Measurements from ENCODE around the gene NKG7. TPM values are rescaled to one million over a fixed set of nuclear protein-coding genes. Genes with fewer than 3 reads are reported as not detected.

The NKG7 gene
- total RNA-seq, 1 donor, result not detected

- no peaks in the 10 kb centered on the region for H3K27me3 ChIP-seq (ENCODE audit: insufficient read depth, low read length)
- no peak overlapping the region for H2AFZ ChIP-seq (ENCODE audit: low read length)
- H3K4me1 ChIP-seq (ENCODE audit: insufficient read depth, low read length), result peaks cover 4% of the 10 kb centered on the region
- H3K79me2 ChIP-seq (ENCODE audit: insufficient read depth, low read length), result peaks cover 13% of the 10 kb centered on the region
- H3K9me3 ChIP-seq (ENCODE audit: low read depth, low read length), result no peaks in the 10 kb centered on the region
- H3K36me3 ChIP-seq (ENCODE audit: insufficient read depth, low read length), result peaks cover 36% of the 10 kb centered on the region
- no peak overlapping the region for H3K4me2 ChIP-seq (ENCODE audit: insufficient read depth, low read length)
- DNase-seq (ENCODE audit: insufficient read length, low spot score, missing footprints), result peak; percentile 26
- no peak for TF ChIP-seq CTCF (IDR thresholded peaks at IDR 0.05; ENCODE audit: extremely low read depth, low read depth, low read length)
- H3K27ac ChIP-seq (ENCODE audit: low read depth, low read length), result peak overlapping the region; percentile 75
- no peak overlapping the region for H3K4me3 ChIP-seq (ENCODE audit: insufficient read depth, low read length)
- H4K20me1 ChIP-seq (ENCODE audit: insufficient read depth, low read length), result peaks cover 9% of the 10 kb centered on the region
Observed at GRCh38 chr19:51351266-51351990, 21.0 kb downstream of the NKG7 start.

GRCh38 chr19:51347209-51347928 lies 25.1 kb downstream of the NKG7 start:
- Histone ChIP-seq H4K20me1 (ENCODE audit: insufficient read depth, low read length) (no peaks in the 10 kb centered on the region), H3K4me1 (ENCODE audit: insufficient read depth, low read length) (peaks cover 4% of the 10 kb centered on the region), H2AFZ (ENCODE audit: low read length) (no peak overlapping the region), H3K27ac (ENCODE audit: low read depth, low read length) (no peak overlapping the region), H3K27me3 (ENCODE audit: insufficient read depth, low read length) (no peaks in the 10 kb centered on the region), H3K9me3 (ENCODE audit: low read depth, low read length) (no peaks in the 10 kb centered on the region), H3K4me3 (ENCODE audit: insufficient read depth, low read length) (no peak overlapping the region), H3K4me2 (ENCODE audit: insufficient read depth, low read length) (no peak overlapping the region), H3K36me3 (ENCODE audit: insufficient read depth, low read length) (peaks cover 37% of the 10 kb centered on the region), H3K79me2 (ENCODE audit: insufficient read depth, low read length) (no peaks in the 10 kb centered on the region)
- no peak for TF ChIP-seq CTCF (IDR thresholded peaks at IDR 0.05; ENCODE audit: extremely low read depth, low read depth, low read length)
- peak; percentile 25 for DNase-seq (ENCODE audit: insufficient read length, low spot score, missing footprints)

GRCh38 chr19:51346742-51347141 lies 25.7 kb downstream of the NKG7 start:
- no peak overlapping the region for H2AFZ ChIP-seq (ENCODE audit: low read length)
- H3K9me3 ChIP-seq (ENCODE audit: low read depth, low read length), result no peaks in the 10 kb centered on the region
- no peaks in the 10 kb centered on the region for H4K20me1 ChIP-seq (ENCODE audit: insufficient read depth, low read length)
- peak; percentile 41 for DNase-seq (ENCODE audit: insufficient read length, low spot score, missing footprints)
- TF ChIP-seq CTCF (IDR thresholded peaks at IDR 0.05; ENCODE audit: extremely low read depth, low read depth, low read length), result no peak
- no peak overlapping the region for H3K4me3 ChIP-seq (ENCODE audit: insufficient read depth, low read length)
- no peak overlapping the region for H3K27ac ChIP-seq (ENCODE audit: low read depth, low read length)
- H3K4me1 ChIP-seq (ENCODE audit: insufficient read depth, low read length), result peaks cover 4% of the 10 kb centered on the region
- no peak overlapping the region for H3K4me2 ChIP-seq (ENCODE audit: insufficient read depth, low read length)
- no peaks in the 10 kb centered on the region for H3K27me3 ChIP-seq (ENCODE audit: insufficient read depth, low read length)
- H3K79me2 ChIP-seq (ENCODE audit: insufficient read depth, low read length), result no peaks in the 10 kb centered on the region
- H3K36me3 ChIP-seq (ENCODE audit: insufficient read depth, low read length), result peaks cover 32% of the 10 kb centered on the region

GRCh38 chr19:51345076-51345620 lies 27.3 kb downstream of the NKG7 start:
- Histone ChIP-seq H3K4me2 (ENCODE audit: insufficient read depth, low read length) (no peak overlapping the region), H4K20me1 (ENCODE audit: insufficient read depth, low read length) (no peaks in the 10 kb centered on the region), H3K4me1 (ENCODE audit: insufficient read depth, low read length) (no peaks in the 10 kb centered on the region), H3K36me3 (ENCODE audit: insufficient read depth, low read length) (peaks cover 27% of the 10 kb centered on the region), H3K4me3 (ENCODE audit: insufficient read depth, low read length) (no peak overlapping the region), H2AFZ (ENCODE audit: low read length) (no peak overlapping the region), H3K27ac (ENCODE audit: low read depth, low read length) (no peak overlapping the region), H3K9me3 (ENCODE audit: low read depth, low read length) (no peaks in the 10 kb centered on the region), H3K79me2 (ENCODE audit: insufficient read depth, low read length) (no peaks in the 10 kb centered on the region), H3K27me3 (ENCODE audit: insufficient read depth, low read length) (no peaks in the 10 kb centered on the region)
- peak; percentile 58 for DNase-seq (ENCODE audit: insufficient read length, low spot score, missing footprints)
- TF ChIP-seq CTCF (IDR thresholded peaks at IDR 0.05; ENCODE audit: extremely low read depth, low read depth, low read length), result no peak
